Ishikawa (cell line): ENCODE measurements around the gene TRPM5.

Experiments used
- CEBPB ChIP-seq: IDR thresholded peaks from 2 replicates; pipeline ENCODE4 v1.6.1; 2012
- CREB1 ChIP-seq: IDR thresholded peaks from 2 replicates; pipeline ENCODE4 v1.6.1; 2012; ENCODE audit warnings: low read depth
- EGR1 ChIP-seq: IDR thresholded peaks from 2 replicates; pipeline ENCODE4 v1.6.1; 2012
- EP300 ChIP-seq: IDR thresholded peaks from 2 replicates; pipeline ENCODE4 v1.6.1; 2012; ENCODE audit warnings: borderline replicate concordance
- FOXM1 ChIP-seq: IDR thresholded peaks from 2 replicates; pipeline ENCODE4 v1.6.1; 2012; ENCODE audit warnings: low read depth, borderline replicate concordance
- MAX ChIP-seq: IDR thresholded peaks from 2 replicates; pipeline ENCODE4 v1.6.1; 2012
- NFIC ChIP-seq: IDR thresholded peaks from 2 replicates; pipeline ENCODE4 v1.6.1; 2012
- RAD21 ChIP-seq: IDR thresholded peaks from 2 replicates; pipeline ENCODE4 v1.6.1; 2012; ENCODE audit warnings: low read depth
- REST ChIP-seq: IDR thresholded peaks from 2 replicates; pipeline ENCODE4 v1.6.1; 2012; ENCODE audit warnings: low read depth, mild to moderate bottlenecking
- TAF1 ChIP-seq: IDR thresholded peaks from 2 replicates; pipeline ENCODE4 v1.6.1; 2012; ENCODE audit warnings: low read depth, mild to moderate bottlenecking
- TCF12 ChIP-seq: IDR thresholded peaks from 2 replicates; pipeline ENCODE4 v1.6.1; 2012; ENCODE audit warnings: low read depth
- TEAD4 ChIP-seq: IDR thresholded peaks from 2 replicates; pipeline ENCODE4 v1.6.1; 2012
- USF1 ChIP-seq: IDR thresholded peaks from 2 replicates; pipeline ENCODE4 v1.6.1; 2012
- ZBTB7A ChIP-seq: IDR thresholded peaks from 2 replicates; pipeline ENCODE4 v1.6.1; 2012; ENCODE audit warnings: low read depth

GRCh38 chr11:2412323-2412722 is 32.0 kb downstream of the TRPM5 start:
- TF ChIP-seq FOXM1 (no peak), RAD21 (no peak), CEBPB (no peak), REST (no peak), TAF1 (no peak), CREB1 (no peak), ZBTB7A (no peak), TCF12 (no peak), EGR1 (no peak), MAX (no peak), EP300 (no peak), USF1 (no peak), TEAD4 (no peak), NFIC (no peak)
